ENCODE results near the gene NUBP2. TPM values are rescaled to one million over a fixed set of nuclear protein-coding genes. Genes with fewer than 3 reads are reported as not detected.

NUBP2 gene
- total and polyA plus RNA-seq, 4 donors = 28.9 to 80.9 (median 54.1) TPM

DNA sequence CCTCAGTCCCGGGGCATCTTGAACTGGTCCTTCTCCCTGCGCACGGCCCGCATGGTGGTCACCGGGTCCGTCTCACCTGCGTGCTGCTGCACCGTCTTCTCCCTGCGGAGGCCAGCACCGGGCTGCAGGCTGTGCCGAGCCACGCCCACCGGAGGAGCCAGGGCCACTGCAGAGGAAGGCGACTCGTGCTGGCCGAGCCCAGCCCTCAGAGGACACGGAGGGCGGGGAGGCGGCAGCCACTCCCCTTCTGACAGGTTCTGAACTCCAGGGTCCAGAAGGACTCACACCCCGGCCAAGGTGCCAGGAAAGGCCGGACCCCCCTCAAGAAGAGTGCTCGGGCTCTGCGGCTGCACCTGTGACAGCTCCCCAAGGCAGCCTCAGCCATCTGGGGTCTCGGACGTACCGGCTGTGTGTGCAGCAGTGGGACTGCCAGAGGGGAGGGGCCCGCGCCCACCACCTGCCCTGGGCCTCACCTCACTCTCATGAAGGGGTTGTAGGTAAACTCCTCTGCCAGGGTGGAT lies 26.6 kb downstream of the NUBP2 start:
- no peak for TF ChIP-seq HNF4G (IDR thresholded peaks at IDR 0.05)
- Histone ChIP-seq H3K9me3 (ENCODE audit: control insufficient read depth in 4 of 4, low read length in 3 of 4) (no peaks in the 10 kb centered on the region), H3K9ac (ENCODE audit: low read depth in 1 of 2, low read length in 2 of 2) (no peak overlapping the region), H3K4me3 (ENCODE audit: low read depth in 1 of 3, low read length in 3 of 3) (no peak overlapping the region), H3K27me3 (ENCODE audit: control insufficient read depth in 4 of 4, insufficient read depth in 4 of 4, low read length in 3 of 4) (no peaks in the 10 kb centered on the region), H3K27ac (ENCODE audit: low read depth in 1 of 2, low read length in 2 of 2) (no peak overlapping the region), H3K4me1 (ENCODE audit: control insufficient read depth in 4 of 4, insufficient read depth in 4 of 4, low read length in 3 of 4) (peaks cover 0 to 17% (median 11%) of the 10 kb centered on the region in 4 donors), H3K36me3 (ENCODE audit: control insufficient read depth in 4 of 4, insufficient read depth in 3 of 4, low read depth in 1 of 4, low read length in 3 of 4) (peaks cover 13 to 29% (median 25%) of the 10 kb centered on the region in 4 donors)
- DNase-seq (ENCODE audit: low spot score) = no peak
- WGBS = 70% methylated on average over 28 of the region's 28 CpGs

GRCh38 chr16:1810106-1810505 lies 27.3 kb downstream of the NUBP2 start:
- H3K27ac ChIP-seq (ENCODE audit: low read depth in 1 of 2, low read length in 2 of 2) = no peak overlapping the region
- peaks cover 0 to 17% (median 12%) of the 10 kb centered on the region in 4 donors for H3K4me1 ChIP-seq (ENCODE audit: control insufficient read depth in 4 of 4, insufficient read depth in 4 of 4, low read length in 3 of 4)
- no peak for TF ChIP-seq GABPA (IDR thresholded peaks at IDR 0.05 in 1 of 2, conservative IDR thresholded peaks at IDR 0.05 in 1 of 2)
- TF ChIP-seq ZBTB33 (IDR thresholded peaks at IDR 0.05) = no peak
- TF ChIP-seq ATF3 (IDR thresholded peaks at IDR 0.05) = no peak
- TF ChIP-seq, protein P1, sequence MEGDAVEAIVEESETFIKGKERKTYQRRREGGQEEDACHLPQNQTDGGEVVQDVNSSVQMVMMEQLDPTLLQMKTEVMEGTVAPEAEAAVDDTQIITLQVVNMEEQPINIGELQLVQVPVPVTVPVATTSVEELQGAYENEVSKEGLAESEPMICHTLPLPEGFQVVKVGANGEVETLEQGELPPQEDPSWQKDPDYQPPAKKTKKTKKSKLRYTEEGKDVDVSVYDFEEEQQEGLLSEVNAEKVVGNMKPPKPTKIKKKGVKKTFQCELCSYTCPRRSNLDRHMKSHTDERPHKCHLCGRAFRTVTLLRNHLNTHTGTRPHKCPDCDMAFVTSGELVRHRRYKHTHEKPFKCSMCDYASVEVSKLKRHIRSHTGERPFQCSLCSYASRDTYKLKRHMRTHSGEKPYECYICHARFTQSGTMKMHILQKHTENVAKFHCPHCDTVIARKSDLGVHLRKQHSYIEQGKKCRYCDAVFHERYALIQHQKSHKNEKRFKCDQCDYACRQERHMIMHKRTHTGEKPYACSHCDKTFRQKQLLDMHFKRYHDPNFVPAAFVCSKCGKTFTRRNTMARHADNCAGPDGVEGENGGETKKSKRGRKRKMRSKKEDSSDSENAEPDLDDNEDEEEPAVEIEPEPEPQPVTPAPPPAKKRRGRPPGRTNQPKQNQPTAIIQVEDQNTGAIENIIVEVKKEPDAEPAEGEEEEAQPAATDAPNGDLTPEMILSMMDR (IDR thresholded peaks at IDR 0.05; ENCODE audit: low read depth, low read length, missing input control) = no peak
- TF ChIP-seq, protein P2, sequence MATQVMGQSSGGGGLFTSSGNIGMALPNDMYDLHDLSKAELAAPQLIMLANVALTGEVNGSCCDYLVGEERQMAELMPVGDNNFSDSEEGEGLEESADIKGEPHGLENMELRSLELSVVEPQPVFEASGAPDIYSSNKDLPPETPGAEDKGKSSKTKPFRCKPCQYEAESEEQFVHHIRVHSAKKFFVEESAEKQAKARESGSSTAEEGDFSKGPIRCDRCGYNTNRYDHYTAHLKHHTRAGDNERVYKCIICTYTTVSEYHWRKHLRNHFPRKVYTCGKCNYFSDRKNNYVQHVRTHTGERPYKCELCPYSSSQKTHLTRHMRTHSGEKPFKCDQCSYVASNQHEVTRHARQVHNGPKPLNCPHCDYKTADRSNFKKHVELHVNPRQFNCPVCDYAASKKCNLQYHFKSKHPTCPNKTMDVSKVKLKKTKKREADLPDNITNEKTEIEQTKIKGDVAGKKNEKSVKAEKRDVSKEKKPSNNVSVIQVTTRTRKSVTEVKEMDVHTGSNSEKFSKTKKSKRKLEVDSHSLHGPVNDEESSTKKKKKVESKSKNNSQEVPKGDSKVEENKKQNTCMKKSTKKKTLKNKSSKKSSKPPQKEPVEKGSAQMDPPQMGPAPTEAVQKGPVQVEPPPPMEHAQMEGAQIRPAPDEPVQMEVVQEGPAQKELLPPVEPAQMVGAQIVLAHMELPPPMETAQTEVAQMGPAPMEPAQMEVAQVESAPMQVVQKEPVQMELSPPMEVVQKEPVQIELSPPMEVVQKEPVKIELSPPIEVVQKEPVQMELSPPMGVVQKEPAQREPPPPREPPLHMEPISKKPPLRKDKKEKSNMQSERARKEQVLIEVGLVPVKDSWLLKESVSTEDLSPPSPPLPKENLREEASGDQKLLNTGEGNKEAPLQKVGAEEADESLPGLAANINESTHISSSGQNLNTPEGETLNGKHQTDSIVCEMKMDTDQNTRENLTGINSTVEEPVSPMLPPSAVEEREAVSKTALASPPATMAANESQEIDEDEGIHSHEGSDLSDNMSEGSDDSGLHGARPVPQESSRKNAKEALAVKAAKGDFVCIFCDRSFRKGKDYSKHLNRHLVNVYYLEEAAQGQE (IDR thresholded peaks at IDR 0.05) = no peak
- TF ChIP-seq FOXA1 (IDR thresholded peaks at IDR 0.05) = no peak
- peaks cover 13 to 32% (median 27%) of the 10 kb centered on the region in 4 donors for H3K36me3 ChIP-seq (ENCODE audit: control insufficient read depth in 4 of 4, insufficient read depth in 3 of 4, low read depth in 1 of 4, low read length in 3 of 4)
- DNase-seq (ENCODE audit: low spot score) = no peak
- H3K9me3 ChIP-seq (ENCODE audit: control insufficient read depth in 4 of 4, low read length in 3 of 4) = no peaks in the 10 kb centered on the region
- 95% methylated on average over 16 of the region's 16 CpGs for WGBS
- no peak overlapping the region for H3K4me3 ChIP-seq (ENCODE audit: low read depth in 1 of 3, low read length in 3 of 3)
- no peaks in the 10 kb centered on the region for H3K27me3 ChIP-seq (ENCODE audit: control insufficient read depth in 4 of 4, insufficient read depth in 4 of 4, low read length in 3 of 4)
- no peak overlapping the region for H3K9ac ChIP-seq (ENCODE audit: low read depth in 1 of 2, low read length in 2 of 2)

DNA sequence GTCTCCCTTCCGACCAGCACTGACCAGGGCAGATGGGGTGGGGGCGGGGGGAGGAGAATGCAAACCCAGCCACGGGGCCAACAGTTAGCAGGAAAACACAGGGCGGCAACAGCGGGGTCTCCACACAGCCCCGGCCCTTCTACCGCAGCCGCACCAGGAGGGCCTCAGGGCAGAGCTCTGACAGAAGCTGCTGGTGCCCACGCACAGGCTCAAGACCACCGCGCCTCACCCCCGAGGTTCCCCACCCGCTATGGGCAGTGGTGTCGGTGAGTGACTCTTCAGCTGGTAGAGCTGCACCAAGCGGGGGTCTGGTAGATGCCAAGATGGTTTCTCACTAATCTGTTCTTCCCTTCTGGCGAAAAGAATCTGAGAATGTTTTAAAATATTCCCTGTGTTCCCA lies 27.8 kb downstream of the NUBP2 start:
- Histone ChIP-seq H3K27ac (ENCODE audit: low read depth in 1 of 2, low read length in 2 of 2) (no peak overlapping the region), H3K9ac (ENCODE audit: low read depth in 1 of 2, low read length in 2 of 2) (no peak overlapping the region), H3K27me3 (ENCODE audit: control insufficient read depth in 4 of 4, insufficient read depth in 4 of 4, low read length in 3 of 4) (no peaks in the 10 kb centered on the region), H3K36me3 (ENCODE audit: control insufficient read depth in 4 of 4, insufficient read depth in 3 of 4, low read depth in 1 of 4, low read length in 3 of 4) (peaks cover 11 to 37% (median 28%) of the 10 kb centered on the region in 4 donors), H3K9me3 (ENCODE audit: control insufficient read depth in 4 of 4, low read length in 3 of 4) (no peaks in the 10 kb centered on the region), H3K4me3 (ENCODE audit: low read depth in 1 of 3, low read length in 3 of 3) (no peak overlapping the region), H3K4me1 (ENCODE audit: control insufficient read depth in 4 of 4, insufficient read depth in 4 of 4, low read length in 3 of 4) (peaks cover 0 to 20% (median 15%) of the 10 kb centered on the region in 4 donors)
- no peak for DNase-seq (ENCODE audit: low spot score)
- WGBS = 95% methylated on average over 16 of the region's 16 CpGs
- TF ChIP-seq, protein P1 (IDR thresholded peaks at IDR 0.05; ENCODE audit: low read depth, low read length, missing input control) = no peak
- TF ChIP-seq HNF4A (conservative IDR thresholded peaks at IDR 0.05) (no peak), YY1 (IDR thresholded peaks at IDR 0.05) (no peak), TAF1 (conservative IDR thresholded peaks at IDR 0.05) (no peak), GABPA (IDR thresholded peaks at IDR 0.05 in 1 of 2, conservative IDR thresholded peaks at IDR 0.05 in 1 of 2) (no peak), RXRA (IDR thresholded peaks at IDR 0.05) (no peak), JUND (IDR thresholded peaks at IDR 0.05) (no peak), RAD21 (IDR thresholded peaks at IDR 0.05) (no peak)

Measured in liver (tissue), 9 donors.